ENCODE measurements around the gene CT45A1. TPM values are rescaled to one million over a fixed set of nuclear protein-coding genes. Genes with fewer than 3 reads are reported as not detected.
"Not testable (repeated sequence)": the region's sequence is repeated elsewhere in the genome, so short reads cannot be mapped to it uniquely, and the experiment has no call there.

CT45A1 gene, protein sequence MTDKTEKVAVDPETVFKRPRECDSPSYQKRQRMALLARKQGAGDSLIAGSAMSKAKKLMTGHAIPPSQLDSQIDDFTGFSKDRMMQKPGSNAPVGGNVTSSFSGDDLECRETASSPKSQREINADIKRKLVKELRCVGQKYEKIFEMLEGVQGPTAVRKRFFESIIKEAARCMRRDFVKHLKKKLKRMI
- total RNA-seq: not detected
- not detected for polyA plus RNA-seq
- long read RNA-seq, donor 1: 0 reads
- long read RNA-seq, donor 2: 0 reads
- long read RNA-seq, donor 3: 0 reads
- long read RNA-seq, donor 4: 0 reads
- long read RNA-seq, donor 5: 0 reads
- long read RNA-seq, donor 6: 0 reads
- long read RNA-seq, donor 7: 0 reads
- long read RNA-seq, donor 8: 0 reads
- long read RNA-seq, donor 9: 0 reads
- long read RNA-seq, donor 10: 0 reads

DNA sequence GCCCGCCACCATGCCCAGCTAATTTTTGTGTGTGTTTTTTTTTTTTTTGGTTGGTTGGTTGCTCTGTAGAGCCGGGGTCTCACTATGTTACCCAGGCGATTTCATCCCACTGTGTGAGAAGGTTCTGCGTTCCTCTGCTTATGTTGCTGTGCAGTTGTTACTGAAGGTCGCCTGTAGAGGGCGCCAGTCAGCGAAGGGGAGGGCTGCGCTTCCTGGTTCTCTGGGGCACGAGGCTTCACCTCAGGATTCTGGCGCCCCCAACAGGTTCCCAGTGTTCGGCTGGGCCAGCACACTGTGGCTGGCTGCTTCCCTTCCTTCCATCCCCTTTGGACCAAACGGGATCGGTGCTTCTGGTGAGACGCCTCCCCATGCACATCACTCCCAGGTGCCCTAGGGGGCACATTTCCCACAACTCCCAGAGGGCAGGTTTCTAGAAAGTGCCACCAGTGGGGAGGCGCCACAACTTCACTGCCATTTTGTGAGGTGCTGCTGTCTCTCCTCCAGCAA lies at the start of gene CT45A1:
Gene CT45A1, plus strand, starts transcription at position 457 of the 507 bp plus-strand sequence. CDS start 5,302 bp downstream, outside the sequence.
- H3K9me3 ChIP-seq (ENCODE audit: control insufficient read depth in 2 of 2, insufficient read depth in 1 of 2, low read length in 1 of 2); H3K27me3 ChIP-seq (ENCODE audit: control insufficient read depth in 2 of 2, insufficient read depth in 1 of 2, low read length in 1 of 2); DNase-seq (ENCODE audit: low read depth in 6 of 9, low spot score in 9 of 9); H3K36me3 ChIP-seq (ENCODE audit: control insufficient read depth in 2 of 2, insufficient read depth in 2 of 2, low read length in 1 of 2); H3K4me1 ChIP-seq (ENCODE audit: control insufficient read depth in 2 of 2, insufficient read depth in 2 of 2, low read length in 2 of 2); H3K4me3 ChIP-seq (ENCODE audit: low read length in 2 of 2); H3K27ac ChIP-seq (ENCODE audit: low read depth in 1 of 2, low read length in 1 of 2): not testable (repeated sequence)
- 93% methylated on average over 12 of the region's 15 CpGs for WGBS

DNA sequence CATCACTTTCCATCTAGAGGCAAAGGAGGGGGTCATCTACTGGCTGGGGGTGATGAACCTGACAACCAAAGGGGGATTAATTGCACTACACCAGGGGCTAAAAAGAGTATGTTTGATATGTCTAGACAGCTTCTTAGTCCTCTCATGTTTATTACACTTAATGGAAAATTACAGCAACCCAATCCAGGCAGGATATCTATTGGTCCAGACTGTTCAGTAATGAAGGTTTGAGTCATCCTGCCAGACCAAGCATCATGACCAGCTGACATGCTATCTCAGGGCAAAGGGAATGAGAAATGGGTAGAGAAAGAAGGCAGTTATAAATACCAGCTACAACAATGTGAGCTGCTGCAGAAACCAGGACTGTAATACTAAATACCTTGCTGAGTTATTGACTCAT lies 40.5 kb upstream of the CT45A1 start:
- not testable (repeated sequence) for H3K27me3 ChIP-seq (ENCODE audit: control insufficient read depth in 2 of 2, insufficient read depth in 1 of 2, low read length in 1 of 2); H3K4me1 ChIP-seq (ENCODE audit: control insufficient read depth in 2 of 2, insufficient read depth in 2 of 2, low read length in 2 of 2); H3K9me3 ChIP-seq (ENCODE audit: control insufficient read depth in 2 of 2, insufficient read depth in 1 of 2, low read length in 1 of 2); H3K4me3 ChIP-seq (ENCODE audit: low read length in 2 of 2); H3K36me3 ChIP-seq (ENCODE audit: control insufficient read depth in 2 of 2, insufficient read depth in 2 of 2, low read length in 1 of 2); DNase-seq (ENCODE audit: low read depth in 6 of 9, low spot score in 9 of 9); H3K27ac ChIP-seq (ENCODE audit: low read depth in 1 of 2, low read length in 1 of 2)

DNA sequence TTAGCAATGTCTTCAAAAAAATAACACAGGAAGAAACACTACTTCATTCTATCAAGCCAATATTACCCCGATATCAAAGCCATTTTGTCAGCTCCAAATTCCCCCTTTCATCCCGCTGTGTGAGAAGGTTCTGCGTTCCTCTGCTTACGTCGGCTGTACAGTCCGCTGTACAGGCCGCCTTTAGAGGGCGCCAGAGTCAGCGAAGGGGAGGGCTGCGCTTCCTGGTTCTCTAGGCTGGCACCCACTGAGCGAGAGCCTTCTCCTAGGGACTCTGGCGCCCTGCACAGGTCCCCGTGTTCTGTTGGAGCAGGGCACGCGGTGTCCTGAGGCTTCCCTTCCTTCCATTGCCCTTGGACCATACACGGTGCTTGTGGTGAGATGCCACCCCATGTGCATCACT lies 25.3 kb upstream of the CT45A1 start:
- Histone ChIP-seq H3K27ac (ENCODE audit: low read depth in 1 of 2, low read length in 1 of 2) (no peak overlapping the region), H3K9me3 (ENCODE audit: control insufficient read depth in 2 of 2, insufficient read depth in 1 of 2, low read length in 1 of 2) (no peaks in the 10 kb centered on the region), H3K4me1 (ENCODE audit: control insufficient read depth in 2 of 2, insufficient read depth in 2 of 2, low read length in 2 of 2) (no peaks in the 10 kb centered on the region), H3K4me3 (ENCODE audit: low read length in 2 of 2) (no peak overlapping the region), H3K36me3 (ENCODE audit: control insufficient read depth in 2 of 2, insufficient read depth in 2 of 2, low read length in 1 of 2) (no peaks in the 10 kb centered on the region), H3K27me3 (ENCODE audit: control insufficient read depth in 2 of 2, insufficient read depth in 1 of 2, low read length in 1 of 2) (no peaks in the 10 kb centered on the region)
- peak in 2 of 9 donors; percentile 3 to 5 for DNase-seq (ENCODE audit: low read depth in 6 of 9, low spot score in 9 of 9)
- 47% methylated on average over 16 of the region's 16 CpGs for whole genome bisulfite sequencing

DNA sequence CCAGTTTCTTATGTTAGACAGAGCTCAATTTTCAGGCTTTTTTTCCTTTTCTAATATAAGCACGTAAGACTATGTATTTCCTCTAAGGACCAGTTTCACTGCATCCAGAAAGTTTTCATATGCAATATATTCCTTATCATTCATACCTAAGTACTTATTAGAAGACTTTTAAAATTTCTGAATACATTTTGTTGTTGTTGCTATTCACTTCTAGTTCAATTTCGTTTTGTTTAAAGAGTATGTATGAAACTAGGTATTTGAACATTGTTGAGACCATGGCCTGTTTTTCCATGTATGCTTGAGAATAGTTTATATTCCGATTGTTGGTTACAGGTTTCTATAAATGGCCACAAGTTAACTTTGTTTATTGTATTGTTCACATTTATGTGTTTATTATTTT lies 18.0 kb upstream of the CT45A1 start:
- 90% methylated on average over 3 of the region's 3 CpGs for WGBS
- H3K27ac ChIP-seq (ENCODE audit: low read depth in 1 of 2, low read length in 1 of 2): no peak overlapping the region
- no peak for DNase-seq (ENCODE audit: low read depth in 6 of 9, low spot score in 9 of 9)
- no peaks in the 10 kb centered on the region for H3K4me1 ChIP-seq (ENCODE audit: control insufficient read depth in 2 of 2, insufficient read depth in 2 of 2, low read length in 2 of 2)
- no peak overlapping the region for H3K4me3 ChIP-seq (ENCODE audit: low read length in 2 of 2)
- no peaks in the 10 kb centered on the region for H3K9me3 ChIP-seq (ENCODE audit: control insufficient read depth in 2 of 2, insufficient read depth in 1 of 2, low read length in 1 of 2)
- no peaks in the 10 kb centered on the region for H3K36me3 ChIP-seq (ENCODE audit: control insufficient read depth in 2 of 2, insufficient read depth in 2 of 2, low read length in 1 of 2)
- H3K27me3 ChIP-seq (ENCODE audit: control insufficient read depth in 2 of 2, insufficient read depth in 1 of 2, low read length in 1 of 2): no peaks in the 10 kb centered on the region

DNA sequence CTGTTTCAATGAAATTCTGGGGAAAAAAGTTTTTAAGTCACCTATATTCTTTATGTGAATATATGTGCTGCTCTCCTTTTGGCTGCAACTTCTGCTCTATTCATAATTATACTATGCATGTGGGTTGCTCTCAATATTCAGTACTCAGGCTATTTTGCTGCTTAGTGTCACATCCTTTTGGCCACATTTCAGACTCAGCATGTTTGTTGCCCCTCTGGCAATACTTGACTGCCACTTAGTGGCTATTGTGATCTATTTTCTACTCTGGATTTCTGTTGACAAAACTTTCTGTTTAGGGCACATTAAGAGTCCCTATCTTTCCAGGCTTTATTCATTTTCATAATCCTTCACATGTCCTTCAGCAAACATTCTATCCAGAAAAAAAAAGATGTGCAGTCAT lies 15.8 kb upstream of the CT45A1 start:
- Histone ChIP-seq H3K27ac (ENCODE audit: low read depth in 1 of 2, low read length in 1 of 2) (no peak overlapping the region), H3K4me1 (ENCODE audit: control insufficient read depth in 2 of 2, insufficient read depth in 2 of 2, low read length in 2 of 2) (no peaks in the 10 kb centered on the region), H3K36me3 (ENCODE audit: control insufficient read depth in 2 of 2, insufficient read depth in 2 of 2, low read length in 1 of 2) (no peaks in the 10 kb centered on the region), H3K4me3 (ENCODE audit: low read length in 2 of 2) (no peak overlapping the region), H3K9me3 (ENCODE audit: control insufficient read depth in 2 of 2, insufficient read depth in 1 of 2, low read length in 1 of 2) (no peaks in the 10 kb centered on the region), H3K27me3 (ENCODE audit: control insufficient read depth in 2 of 2, insufficient read depth in 1 of 2, low read length in 1 of 2) (no peaks in the 10 kb centered on the region)
- DNase-seq (ENCODE audit: low read depth in 6 of 9, low spot score in 9 of 9): no peak

DNA sequence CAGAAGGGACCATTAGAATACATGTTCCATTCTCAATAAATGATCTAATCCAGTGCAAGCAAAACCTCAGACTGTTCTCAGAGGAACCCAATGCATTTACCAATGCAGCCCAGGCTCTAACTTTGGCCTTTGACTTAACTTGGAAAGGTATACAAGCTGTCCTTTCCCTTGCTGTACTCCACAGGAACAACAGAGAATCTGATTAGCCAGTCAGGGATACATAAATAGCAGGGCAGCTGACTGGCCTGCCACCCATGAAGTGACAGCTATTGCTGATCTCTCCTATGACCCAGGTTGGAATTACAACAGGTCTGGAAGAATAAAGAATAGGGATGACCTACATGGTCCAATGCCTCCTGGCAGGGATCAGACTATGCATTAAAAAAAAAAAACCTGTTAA lies 14.5 kb upstream of the CT45A1 start:
- no peaks in the 10 kb centered on the region for H3K9me3 ChIP-seq (ENCODE audit: control insufficient read depth in 2 of 2, insufficient read depth in 1 of 2, low read length in 1 of 2)
- H3K4me3 ChIP-seq (ENCODE audit: low read length in 2 of 2): no peak overlapping the region
- no peak overlapping the region for H3K27ac ChIP-seq (ENCODE audit: low read depth in 1 of 2, low read length in 1 of 2)
- DNase-seq (ENCODE audit: low read depth in 6 of 9, low spot score in 9 of 9): no peak
- no peaks in the 10 kb centered on the region for H3K36me3 ChIP-seq (ENCODE audit: control insufficient read depth in 2 of 2, insufficient read depth in 2 of 2, low read length in 1 of 2)
- H3K27me3 ChIP-seq (ENCODE audit: control insufficient read depth in 2 of 2, insufficient read depth in 1 of 2, low read length in 1 of 2): no peaks in the 10 kb centered on the region
- no peaks in the 10 kb centered on the region for H3K4me1 ChIP-seq (ENCODE audit: control insufficient read depth in 2 of 2, insufficient read depth in 2 of 2, low read length in 2 of 2)

DNA sequence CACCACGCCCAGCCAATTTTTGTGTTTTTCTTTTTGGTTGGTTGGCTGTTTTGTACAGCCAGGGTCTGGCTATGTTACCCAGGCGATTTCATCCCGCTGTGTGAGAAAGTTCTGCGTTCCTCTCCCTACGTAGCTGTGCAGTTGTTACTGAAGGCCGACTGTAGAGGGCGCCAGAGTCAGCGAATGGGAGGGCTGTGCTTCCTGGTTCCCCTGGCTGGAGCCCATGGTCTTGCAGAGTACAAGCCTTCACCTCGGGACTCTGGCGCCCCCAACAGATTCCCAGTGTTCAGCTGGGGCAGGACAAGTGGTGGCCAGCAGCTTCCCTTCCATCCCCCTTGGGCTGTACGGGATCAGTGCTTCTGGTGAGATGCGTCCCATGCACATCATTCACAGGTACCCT lies 5.6 kb upstream of the CT45A1 start:
- Histone ChIP-seq H3K27ac (ENCODE audit: low read depth in 1 of 2, low read length in 1 of 2) (no peak overlapping the region), H3K27me3 (ENCODE audit: control insufficient read depth in 2 of 2, insufficient read depth in 1 of 2, low read length in 1 of 2) (no peaks in the 10 kb centered on the region), H3K4me1 (ENCODE audit: control insufficient read depth in 2 of 2, insufficient read depth in 2 of 2, low read length in 2 of 2) (no peaks in the 10 kb centered on the region), H3K4me3 (ENCODE audit: low read length in 2 of 2) (no peak overlapping the region), H3K36me3 (ENCODE audit: control insufficient read depth in 2 of 2, insufficient read depth in 2 of 2, low read length in 1 of 2) (no peaks in the 10 kb centered on the region), H3K9me3 (ENCODE audit: control insufficient read depth in 2 of 2, insufficient read depth in 1 of 2, low read length in 1 of 2) (no peaks in the 10 kb centered on the region)
- DNase-seq (ENCODE audit: low read depth in 6 of 9, low spot score in 9 of 9): peak in 6 of 9 donors; percentile 0 to 18 (median 2)
- 50% methylated on average over 12 of the region's 12 CpGs for WGBS

DNA sequence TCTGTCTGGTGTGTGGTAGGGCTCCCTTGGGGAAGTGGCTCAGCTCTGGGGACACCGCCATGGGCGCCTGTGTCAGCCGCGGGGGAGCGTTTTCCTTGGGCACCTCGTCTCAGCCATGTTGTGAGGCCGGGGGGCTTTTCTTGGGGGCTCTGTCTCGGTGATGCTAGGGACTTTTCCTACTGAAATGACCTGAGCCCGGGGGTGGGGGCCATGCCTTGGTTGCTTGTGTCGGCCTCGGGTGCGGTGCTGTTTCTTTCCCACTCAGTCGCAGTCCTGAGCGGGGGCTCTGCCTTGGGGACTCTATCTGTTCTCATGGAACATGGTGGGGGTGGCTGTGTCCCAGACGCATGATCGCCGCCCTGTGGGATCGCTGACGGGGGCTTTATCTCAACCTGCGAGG lies 356 bp downstream of the CT45A1 start:
- Histone ChIP-seq H3K9me3 (ENCODE audit: control insufficient read depth in 2 of 2, insufficient read depth in 1 of 2, low read length in 1 of 2) (no peaks in the 10 kb centered on the region), H3K27ac (ENCODE audit: low read depth in 1 of 2, low read length in 1 of 2) (no peak overlapping the region), H3K4me1 (ENCODE audit: control insufficient read depth in 2 of 2, insufficient read depth in 2 of 2, low read length in 2 of 2) (no peaks in the 10 kb centered on the region), H3K27me3 (ENCODE audit: control insufficient read depth in 2 of 2, insufficient read depth in 1 of 2, low read length in 1 of 2) (no peaks in the 10 kb centered on the region), H3K36me3 (ENCODE audit: control insufficient read depth in 2 of 2, insufficient read depth in 2 of 2, low read length in 1 of 2) (no peaks in the 10 kb centered on the region), H3K4me3 (ENCODE audit: low read length in 2 of 2) (no peak overlapping the region)
- no peak for DNase-seq (ENCODE audit: low read depth in 6 of 9, low spot score in 9 of 9)
- 94% methylated on average over 20 of the region's 20 CpGs for WGBS

DNA sequence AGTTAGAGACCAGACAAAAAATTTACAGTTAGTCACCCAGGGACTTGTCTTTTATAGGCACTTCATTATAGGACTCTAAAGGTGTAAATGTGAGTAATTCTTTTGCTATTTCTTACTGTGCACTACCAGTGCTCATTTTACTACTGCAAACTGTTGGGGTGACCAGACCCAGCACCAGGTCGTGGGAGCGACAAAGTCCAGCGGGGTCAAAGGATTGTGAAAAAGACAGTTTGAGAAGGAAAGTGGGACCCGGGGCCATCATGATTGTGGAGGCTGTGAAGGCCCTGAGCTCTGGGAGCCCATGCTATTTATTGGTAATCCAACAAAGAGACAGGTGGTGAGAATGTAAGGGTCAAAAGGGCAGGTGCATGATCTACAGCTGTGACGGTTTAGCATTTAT lies 21.2 kb downstream of the CT45A1 start:
- not testable (repeated sequence) for H3K36me3 ChIP-seq (ENCODE audit: control insufficient read depth in 2 of 2, insufficient read depth in 2 of 2, low read length in 1 of 2); H3K27me3 ChIP-seq (ENCODE audit: control insufficient read depth in 2 of 2, insufficient read depth in 1 of 2, low read length in 1 of 2); H3K9me3 ChIP-seq (ENCODE audit: control insufficient read depth in 2 of 2, insufficient read depth in 1 of 2, low read length in 1 of 2); H3K4me3 ChIP-seq (ENCODE audit: low read length in 2 of 2); H3K27ac ChIP-seq (ENCODE audit: low read depth in 1 of 2, low read length in 1 of 2); DNase-seq (ENCODE audit: low read depth in 6 of 9, low spot score in 9 of 9); H3K4me1 ChIP-seq (ENCODE audit: control insufficient read depth in 2 of 2, insufficient read depth in 2 of 2, low read length in 2 of 2)
- WGBS: 93% methylated on average over 5 of the region's 5 CpGs
